Stimulated activated CD4-positive, alpha-beta T cell treated with anti-CD3 and anti-CD28 coated beads, Interleukin-4, amount 100 ng/mL, for 1 hour (primary cell): ENCODE measurements around the gene CCP110.

ENCODE experiments used
- DNase-seq: peaks from one replicate; pipeline ENCODE4 v3.0.0-alpha.2; 2020

CCP110 gene, protein sequence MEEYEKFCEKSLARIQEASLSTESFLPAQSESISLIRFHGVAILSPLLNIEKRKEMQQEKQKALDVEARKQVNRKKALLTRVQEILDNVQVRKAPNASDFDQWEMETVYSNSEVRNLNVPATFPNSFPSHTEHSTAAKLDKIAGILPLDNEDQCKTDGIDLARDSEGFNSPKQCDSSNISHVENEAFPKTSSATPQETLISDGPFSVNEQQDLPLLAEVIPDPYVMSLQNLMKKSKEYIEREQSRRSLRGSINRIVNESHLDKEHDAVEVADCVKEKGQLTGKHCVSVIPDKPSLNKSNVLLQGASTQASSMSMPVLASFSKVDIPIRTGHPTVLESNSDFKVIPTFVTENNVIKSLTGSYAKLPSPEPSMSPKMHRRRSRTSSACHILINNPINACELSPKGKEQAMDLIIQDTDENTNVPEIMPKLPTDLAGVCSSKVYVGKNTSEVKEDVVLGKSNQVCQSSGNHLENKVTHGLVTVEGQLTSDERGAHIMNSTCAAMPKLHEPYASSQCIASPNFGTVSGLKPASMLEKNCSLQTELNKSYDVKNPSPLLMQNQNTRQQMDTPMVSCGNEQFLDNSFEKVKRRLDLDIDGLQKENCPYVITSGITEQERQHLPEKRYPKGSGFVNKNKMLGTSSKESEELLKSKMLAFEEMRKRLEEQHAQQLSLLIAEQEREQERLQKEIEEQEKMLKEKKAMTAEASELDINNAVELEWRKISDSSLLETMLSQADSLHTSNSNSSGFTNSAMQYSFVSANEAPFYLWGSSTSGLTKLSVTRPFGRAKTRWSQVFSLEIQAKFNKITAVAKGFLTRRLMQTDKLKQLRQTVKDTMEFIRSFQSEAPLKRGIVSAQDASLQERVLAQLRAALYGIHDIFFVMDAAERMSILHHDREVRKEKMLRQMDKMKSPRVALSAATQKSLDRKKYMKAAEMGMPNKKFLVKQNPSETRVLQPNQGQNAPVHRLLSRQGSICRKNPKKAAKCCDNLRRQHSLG

DNA sequence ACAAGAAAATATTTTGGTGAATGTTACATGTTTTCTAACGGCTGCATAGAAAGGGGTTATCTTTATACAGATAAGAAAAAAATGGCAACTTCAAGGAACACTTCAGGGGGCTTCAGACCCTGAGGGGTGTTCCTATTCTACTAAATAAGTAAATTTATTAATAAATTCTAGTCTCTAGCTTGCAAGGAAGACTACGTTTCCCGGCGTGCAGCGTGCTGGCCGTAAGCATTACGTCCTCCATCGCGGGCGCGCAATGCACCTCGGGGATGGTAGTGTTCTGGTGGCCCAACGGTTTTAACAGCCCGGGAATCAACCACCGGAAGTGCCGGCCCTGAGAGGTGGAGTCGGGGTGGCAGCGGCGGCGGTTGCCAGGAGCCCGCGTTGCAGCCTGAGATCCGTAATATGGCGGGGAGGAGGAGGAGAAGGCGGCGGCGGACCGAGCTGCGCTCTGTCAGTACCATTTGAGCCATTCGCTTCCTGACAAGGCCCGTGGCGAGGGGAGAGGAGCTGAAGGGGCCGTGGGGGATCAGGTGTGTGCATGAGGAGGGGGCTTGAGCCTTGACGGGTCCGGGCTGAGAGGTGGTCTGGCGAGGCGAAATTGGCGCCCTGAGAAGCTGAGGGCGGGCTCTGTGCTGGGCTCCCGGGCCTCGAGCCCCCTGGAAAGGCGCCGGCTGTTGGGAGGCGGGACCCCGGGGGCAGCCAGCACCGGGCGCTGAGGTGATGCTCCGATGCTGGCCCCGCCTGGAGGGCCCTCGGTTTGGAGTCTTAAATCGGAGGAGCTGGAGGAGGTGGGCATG is at the start of gene CCP110:
CCP110 (plus strand) TSS at position 384 of the 797 bp plus-strand sequence. CDS start 3,940 bp downstream, outside the sequence.
- peak; percentile 94 for DNase-seq

DNA sequence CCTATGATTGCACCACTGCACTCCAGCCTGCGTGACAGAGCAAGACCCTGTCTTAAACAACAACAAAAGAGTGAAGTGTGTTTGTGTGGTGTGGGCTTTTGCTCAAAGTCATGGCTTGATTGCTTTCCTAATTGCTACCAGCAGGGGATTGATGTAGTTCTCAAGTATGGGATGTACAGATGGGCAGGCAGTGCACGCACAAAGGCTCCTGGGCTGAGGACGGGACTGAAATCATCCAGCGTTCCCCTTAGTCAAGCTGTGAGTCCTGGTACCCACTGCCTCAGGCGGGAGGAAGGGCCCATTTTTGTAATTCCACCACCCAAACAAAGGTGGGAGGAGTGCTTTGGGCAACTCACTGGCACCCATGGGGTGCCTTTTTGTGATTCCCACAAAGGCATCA is 49.1 kb upstream of the CCP110 start:
- no peak for DNase-seq

DNA sequence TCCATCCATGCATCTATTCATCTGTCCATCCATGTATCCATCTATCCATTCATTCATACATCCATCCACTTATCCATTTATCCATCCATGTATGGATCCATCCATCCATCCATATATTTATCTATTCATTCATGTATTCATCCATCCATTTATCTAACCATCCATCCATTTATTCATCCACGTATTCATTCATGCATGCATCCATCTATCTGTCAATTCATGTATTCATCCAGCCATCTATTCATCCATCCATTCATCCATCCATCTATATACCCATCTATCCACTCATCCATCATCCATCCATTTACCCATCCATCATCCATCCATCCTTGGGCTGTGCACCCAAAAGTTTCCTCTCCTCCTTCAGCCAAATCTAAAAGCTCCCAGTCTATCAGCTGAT is 45.2 kb upstream of the CCP110 start:
- DNase-seq = no peak

DNA sequence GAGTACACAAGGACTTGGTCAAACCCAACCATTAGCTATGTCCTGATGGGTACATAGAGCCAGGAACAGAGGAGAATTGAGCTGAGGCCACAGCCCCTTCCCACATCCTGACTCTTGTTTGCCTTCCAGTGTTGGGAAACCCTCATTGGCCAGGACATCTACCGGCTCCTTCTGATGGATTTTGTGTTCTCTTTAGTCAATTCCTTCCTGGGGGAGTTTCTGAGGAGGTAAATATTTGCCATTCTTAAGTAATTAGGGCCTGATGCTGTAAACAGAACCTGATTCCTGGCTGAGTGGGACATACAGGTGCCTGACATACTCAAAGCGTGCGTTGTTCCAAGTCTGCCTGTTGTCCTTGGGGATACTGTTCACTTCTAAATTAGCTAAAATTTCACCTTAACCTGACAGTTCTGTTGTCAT is 44.4 kb upstream of the CCP110 start:
- no peak for DNase-seq

DNA sequence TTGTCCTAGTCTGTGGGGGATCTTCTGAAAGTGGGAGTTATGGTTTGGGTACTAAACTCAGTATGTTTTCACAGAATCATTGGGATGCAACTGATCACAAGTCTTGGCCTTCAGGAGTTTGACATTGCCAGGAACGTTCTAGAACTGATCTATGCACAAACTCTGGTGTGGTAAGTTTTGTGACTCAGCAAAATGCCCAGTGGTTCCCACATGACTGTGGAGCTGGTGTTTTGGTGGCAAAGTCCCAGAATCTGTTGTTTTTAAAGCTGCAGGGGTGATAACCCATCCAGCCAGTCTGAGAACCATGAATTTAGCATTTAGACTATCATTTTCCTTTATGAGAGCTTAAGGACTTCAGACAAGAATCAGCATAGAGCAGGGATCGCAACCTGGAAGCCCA is 42.4 kb upstream of the CCP110 start:
- DNase-seq = no peak

DNA sequence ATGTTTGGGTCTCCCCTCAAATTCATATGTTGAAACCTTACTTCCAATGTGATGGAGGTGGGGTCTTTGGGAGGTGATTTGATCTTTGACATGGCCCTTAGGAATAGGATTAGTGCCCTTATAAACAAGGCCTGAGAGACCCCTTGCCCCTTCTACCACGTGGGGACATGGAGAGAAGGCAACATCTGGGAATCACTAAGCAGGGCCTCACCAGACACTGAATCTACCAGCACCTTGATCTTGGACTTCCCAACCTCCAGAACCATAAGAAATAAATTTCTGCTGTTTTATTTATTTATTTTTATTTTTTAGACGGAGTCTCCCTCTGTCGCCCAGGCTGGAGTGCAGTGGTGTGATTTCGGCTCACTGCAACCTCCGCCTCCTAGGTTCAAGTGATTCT is 42.0 kb upstream of the CCP110 start:
- no peak for DNase-seq

DNA sequence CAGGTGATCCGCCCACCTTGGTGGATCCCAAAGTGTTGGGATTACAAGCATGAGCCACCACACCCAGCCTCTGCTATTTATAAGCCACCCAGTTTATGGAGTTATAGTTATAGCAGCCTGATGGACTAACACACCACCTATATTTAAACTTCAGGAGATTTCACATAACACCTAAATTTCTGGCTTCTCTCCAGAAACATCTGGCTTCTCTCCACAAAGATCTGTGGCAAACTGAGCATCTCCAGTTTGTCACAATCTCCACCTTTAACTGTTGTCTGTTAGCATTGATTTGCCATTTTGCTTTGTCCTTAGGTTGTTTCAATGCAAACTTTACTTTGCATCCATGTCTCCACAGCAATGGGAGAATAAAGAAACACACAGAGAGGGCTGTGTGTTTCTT is 41.5 kb upstream of the CCP110 start:
- DNase-seq = no peak

DNA sequence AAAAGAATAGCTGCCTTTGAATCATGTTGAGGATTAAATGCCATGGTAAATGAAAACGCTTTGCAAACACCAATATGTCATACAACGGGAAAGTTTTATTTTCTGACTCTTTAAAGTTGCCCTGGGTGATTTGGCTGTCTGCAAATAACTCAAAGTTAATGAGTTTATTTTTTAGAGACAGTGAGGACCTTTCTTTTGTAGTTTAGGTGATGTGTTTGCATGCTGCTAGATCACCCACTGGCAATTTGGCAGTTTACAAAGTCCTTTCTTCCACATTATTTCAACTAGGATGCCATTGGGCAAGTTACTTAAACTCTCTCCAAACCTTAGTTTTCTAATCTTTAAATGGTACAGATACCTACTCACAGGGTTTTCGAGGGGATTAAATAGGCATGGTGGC is 39.6 kb upstream of the CCP110 start:
- no peak for DNase-seq

DNA sequence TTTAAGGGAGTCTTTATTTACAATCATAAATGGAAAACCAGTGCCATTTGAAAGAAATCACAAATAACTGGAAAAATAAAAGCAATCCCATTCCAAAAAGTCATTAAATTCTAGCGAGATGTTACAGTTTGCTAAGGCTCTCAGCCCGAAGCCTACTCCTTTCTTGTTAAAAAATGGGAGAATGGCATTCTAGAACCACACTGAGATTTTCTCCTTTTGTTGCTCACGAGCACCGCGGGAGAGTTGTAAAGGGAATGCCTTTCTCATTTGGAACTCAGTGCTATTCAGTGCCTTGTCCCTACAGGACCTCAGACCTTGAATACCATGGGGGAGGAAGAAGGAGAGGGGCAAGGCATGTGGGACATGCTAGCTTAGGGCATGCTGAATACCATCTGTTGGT is 38.1 kb upstream of the CCP110 start:
- no peak for DNase-seq

DNA sequence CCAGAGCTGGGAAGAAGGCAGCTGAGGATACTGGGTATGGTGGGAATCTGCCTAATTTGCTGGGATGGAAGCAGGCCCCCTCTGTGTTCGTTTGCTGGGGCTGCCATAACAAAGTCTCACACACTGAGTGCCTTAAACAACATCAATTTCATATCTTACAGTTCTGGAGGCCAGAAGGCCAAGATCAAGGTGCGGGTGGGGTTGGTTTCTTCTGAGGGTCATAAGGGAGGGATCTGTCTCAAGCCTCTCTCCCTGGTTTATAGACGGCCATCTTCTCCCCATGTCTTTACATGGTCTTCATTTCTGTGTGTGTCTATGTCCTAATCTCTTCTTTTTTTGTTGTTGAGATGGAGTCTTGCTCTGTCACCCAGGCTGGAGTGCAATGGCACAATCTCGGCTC is 37.7 kb upstream of the CCP110 start:
- DNase-seq = no peak

DNA sequence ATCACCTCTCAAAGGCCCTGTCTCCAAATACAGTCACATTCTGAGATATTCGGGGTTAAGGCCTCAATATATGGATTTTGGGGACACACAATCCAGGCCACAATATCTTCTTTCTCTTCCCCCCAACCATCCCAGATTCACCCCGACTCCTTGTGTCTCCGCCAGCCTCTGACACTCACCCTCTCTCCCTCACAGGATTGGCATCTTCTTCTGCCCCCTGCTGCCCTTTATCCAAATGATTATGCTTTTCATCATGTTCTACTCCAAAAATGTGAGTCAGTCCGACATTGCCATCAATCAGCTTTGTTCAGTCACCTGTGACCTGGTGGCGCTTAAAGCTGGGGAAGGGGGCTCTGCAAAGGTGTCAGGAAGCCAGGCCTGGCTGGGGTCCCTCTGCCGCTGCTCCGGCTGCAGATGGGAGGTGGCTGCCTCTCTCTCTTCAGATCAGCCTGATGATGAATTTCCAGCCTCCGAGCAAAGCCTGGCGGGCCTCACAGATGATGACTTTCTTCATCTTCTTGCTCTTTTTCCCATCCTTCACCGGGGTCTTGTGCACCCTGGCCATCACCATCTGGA is 36.9 kb upstream of the CCP110 start:
- no peak for DNase-seq

DNA sequence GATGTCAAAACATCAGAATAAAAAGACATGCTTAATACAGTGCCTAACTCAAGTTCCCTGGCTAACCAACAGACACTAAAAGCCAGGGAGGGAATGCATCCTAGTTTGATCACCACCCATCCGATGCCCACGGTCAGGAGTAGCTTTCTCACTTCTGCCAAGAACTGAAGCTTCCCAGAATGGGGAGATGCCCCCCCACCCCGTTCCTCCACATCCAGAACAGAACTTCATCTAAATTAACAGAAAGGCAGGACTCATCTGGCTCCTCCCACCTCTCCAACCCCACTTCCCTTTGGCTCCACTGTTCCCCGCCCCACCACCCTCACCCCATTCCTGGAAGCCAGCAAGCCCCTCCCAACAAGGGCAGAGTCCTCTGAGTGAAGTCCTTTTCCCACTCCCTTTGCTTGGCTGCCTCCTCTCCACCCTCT is 35.5 kb upstream of the CCP110 start:
- no peak for DNase-seq

DNA sequence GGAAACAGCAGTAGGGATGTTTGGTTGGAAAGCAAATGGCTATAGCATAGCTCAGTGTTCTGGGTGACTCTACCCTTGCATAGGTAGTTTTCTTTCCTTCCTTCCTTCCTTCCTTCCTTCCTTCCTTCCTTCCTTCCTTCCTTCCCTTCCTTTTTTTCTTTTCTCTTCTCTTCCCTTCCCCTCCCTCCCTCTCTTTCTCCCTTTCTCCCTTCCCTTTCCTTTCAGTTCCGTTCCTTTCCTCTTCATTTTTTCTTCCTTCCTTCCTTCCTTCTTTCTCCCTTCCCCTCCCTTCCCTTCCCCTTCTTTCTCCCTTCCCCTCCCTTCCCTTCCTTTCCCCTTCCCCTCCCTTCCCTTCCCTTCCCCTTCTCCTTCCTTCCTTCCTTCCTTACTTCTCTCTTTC is 33.1 kb upstream of the CCP110 start:
- no peak for DNase-seq

DNA sequence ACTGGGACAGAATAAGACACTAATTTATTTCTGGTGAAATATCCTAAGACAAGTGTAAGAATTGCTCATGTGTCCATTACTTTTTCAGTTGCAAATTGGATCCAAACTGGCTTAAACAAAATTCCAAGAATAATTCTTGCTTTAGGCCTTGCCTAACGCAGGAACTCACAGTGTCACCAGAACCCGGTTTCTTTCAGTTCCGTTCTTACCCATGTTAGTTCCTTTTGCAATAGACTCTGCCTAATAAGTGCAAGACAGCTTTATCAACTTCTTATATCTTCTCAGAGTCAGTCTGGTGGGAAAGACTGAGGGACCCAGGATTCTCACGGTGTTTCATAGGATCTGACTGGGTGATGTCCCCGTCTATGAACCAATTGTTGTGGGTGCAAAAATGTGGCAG is 26.6 kb upstream of the CCP110 start:
- no peak for DNase-seq

DNA sequence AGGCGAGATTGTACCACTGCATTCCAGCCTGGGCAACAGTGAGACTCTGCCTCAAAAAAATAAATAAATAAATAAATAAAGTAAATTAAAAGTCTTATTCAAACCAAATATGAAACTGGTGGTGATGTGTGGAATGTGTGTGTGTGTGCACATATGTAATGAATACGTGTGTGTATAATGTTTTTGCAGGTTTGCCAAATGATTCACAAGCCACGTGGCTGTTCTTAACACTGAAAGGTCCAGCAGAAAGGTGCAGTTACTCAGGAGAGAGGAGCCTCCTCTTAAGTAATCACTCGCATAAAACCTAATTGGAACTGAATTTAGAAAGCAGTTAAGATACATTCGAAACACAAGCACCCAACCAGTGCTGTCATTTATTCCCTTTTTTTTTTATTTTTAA is 24.7 kb upstream of the CCP110 start:
- no peak for DNase-seq

DNA sequence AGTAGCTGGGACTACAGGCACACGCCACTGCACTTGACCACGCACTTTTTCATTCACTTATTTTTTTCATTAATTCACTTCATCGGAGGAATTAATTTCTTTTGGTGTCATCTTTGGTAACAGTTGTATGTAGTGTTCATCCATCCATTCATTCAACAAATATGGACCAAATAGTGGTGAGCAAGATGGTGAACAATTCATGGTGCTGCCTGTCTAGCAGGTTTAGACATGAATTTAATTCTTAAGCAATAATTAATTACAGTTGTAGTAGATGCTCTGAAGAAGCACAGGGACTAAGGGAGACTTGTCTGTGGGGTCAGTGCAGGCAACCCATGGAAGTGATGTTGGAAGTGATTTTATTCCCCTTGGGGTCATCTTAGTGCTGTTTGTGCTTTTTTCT is 24.3 kb upstream of the CCP110 start:
- no peak for DNase-seq

DNA sequence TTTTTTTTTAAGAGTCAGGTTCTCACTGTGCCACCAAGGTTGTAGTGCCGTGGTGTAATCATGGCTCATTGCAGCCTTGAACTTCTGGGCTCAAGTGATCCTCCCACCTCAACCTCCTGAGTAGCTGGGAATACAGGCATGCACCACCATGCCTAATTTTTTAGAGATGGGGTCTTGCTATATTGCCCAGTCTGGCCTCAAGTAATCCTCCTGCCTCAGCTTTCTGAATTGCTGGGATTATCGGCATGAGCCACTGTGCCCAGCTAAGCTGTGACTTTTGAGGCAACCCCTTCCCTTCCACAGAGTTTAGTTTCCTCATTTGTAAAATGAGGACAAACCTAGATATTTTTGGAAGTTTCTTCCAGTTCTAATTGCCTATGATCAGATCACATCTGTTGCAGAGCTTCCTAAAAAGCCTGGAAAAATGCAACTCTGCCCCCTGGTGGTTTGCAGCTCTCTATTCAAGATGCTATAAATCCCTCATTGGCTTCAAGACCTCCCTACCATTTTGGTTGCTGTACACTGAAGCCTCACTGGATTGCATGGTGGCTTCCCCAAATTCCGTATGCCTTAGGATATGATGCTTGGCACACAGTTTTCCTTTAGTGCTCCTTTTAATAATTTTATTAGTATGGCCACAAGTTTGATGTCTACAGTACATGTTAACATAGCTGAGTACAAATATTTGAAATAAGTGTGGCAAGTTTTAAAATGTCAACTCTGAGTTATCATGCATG is 21.2 kb upstream of the CCP110 start:
- DNase-seq = peak; percentile 63

DNA sequence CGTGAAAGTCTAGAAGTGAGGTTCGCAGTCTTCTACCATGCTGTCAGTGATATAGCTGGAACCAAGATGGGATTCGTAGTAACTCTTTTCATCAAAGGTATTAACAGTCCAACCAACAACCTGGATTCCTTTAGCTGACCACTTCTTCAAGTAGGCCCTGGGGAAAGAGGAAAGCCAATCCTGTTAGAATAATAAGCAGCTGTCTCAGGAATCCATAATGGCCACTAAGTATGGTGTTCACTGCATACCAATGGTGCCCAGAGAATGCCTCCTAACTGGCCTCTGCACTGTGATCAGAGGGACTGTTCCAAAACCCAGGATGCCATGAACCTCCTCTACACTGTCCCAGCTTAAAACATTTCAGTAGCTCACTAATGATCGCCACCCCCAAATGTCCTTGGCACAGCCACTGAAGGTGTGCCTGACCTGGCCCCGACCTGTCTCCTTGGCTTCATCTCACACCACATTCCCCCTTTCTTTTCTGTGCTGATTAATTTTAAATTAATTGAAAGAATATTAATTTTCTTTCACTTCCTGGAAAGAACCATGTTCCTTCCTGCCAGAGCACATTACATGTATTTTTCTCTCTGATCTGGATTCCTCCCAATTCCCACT is 20.2 kb upstream of the CCP110 start:
- DNase-seq = no peak

DNA sequence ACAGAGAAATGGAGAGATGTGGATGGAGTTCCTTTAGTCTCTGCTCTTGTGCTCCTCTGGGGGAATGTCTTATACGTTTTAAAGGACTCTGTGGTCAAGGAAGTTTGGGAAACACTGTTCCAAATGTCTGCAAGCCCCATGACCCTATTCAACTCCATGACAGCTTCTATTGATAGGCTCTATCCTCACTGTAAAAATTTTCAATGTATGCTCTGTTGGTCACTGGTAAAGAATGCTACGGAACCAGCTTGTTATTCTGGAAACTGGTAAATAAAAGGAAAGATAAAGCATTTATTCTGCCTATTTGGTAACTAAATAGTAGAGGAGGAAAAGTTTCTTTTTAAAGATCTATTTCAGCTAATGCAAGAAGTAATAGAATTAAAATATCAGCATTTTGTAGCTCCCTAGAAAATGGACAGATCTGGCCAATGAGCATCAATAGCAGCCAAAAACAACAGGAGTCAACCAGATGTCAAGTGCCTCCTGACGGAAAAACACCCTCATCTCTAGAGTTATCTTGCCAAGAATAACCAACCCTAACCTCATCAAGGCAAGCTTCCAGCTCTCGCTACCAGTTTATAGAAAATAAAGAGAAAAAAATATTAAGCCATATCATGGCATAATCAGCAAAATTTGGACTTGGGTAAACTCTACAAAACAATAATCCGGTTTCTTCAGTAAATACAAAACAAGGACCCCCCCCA is 18.0 kb upstream of the CCP110 start:
- DNase-seq = no peak

DNA sequence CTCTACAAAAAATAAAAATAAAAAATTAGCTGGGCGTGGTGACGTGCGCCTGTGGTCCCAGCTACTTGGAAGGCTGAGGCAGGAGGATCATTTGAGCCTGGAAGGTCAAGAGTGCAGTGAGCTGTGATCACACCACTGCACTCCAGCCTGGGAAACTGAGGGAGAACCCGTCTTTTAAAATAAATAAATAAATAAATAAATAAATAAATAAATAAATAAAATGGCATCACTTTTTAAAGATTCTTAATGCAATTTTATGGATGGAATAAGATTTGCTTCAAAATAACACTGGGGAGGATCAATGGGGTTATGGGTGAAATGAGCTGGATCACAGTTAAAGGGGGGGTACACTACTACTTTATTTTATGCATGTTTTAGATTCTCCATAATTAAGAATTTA is 16.8 kb upstream of the CCP110 start:
- no peak for DNase-seq

DNA sequence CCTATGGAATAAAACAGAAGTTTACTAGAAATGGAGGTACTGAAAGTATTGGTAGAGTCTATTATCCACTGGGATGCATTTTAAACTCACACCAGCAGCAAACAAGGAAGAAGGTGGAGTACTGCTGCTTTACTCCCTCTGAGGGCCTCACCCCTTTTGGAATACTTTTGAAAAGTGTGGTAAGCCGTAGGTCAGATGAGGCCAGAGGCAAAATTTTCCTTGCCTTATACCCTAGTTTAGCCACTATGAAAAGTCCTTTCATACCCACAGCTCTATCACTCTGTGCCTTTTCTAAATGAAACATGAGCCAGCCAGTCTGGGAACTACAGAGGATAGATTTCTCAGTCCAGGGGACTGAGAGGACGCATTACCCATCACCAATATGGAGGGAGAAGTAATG is 15.9 kb upstream of the CCP110 start:
- DNase-seq = no peak
